Parathyroid adenoma (tissue), 2 donors: Measurements from ENCODE around the gene LRCOL1.

Experiments used
- H2AFZ ChIP-seq: fragments of 300-600 bp; sonication (generic); one replicate; pipeline ENCODE4 v1.7.0; 2017; ENCODE audit warnings: antibody characterized with exemption, mild to moderate bottlenecking
- H3K27ac ChIP-seq: fragments of 300-600 bp; sonication (generic); one replicate; pipeline ENCODE4 v1.7.0; 2017
- H3K27me3 ChIP-seq: fragments of 300-600 bp; sonication (generic); one replicate; pipeline ENCODE4 v1.7.0; 2017; ENCODE audit warnings: low read length; ENCODE audit not compliant: control insufficient read depth, insufficient read depth
- H3K36me3 ChIP-seq: fragments of 300-600 bp; sonication (generic); one replicate; pipeline ENCODE4 v1.7.0; 2017; ENCODE audit warnings: low read length; ENCODE audit not compliant: control insufficient read depth, insufficient read depth
- H3K4me1 ChIP-seq: fragments of 300-600 bp; sonication (generic); one replicate; pipeline ENCODE4 v1.7.0; 2017; ENCODE audit warnings: control low read depth
- H3K4me2 ChIP-seq: fragments of 300-600 bp; sonication (generic); one replicate; pipeline ENCODE4 v1.7.0; 2017; ENCODE audit warnings: low read length
- H3K4me3 ChIP-seq: fragments of 300-600 bp; sonication (generic); one replicate; pipeline ENCODE4 v1.7.0; 2017; ENCODE audit warnings: low read depth, low read length
- H3K79me2 ChIP-seq: fragments of 300-600 bp; sonication (generic); one replicate; pipeline ENCODE4 v1.7.0; 2017; ENCODE audit warnings: control low read depth
- H3K9ac ChIP-seq: fragments of 300-600 bp; sonication (generic); one replicate; pipeline ENCODE4 v1.7.0; 2017; ENCODE audit warnings: mild to moderate bottlenecking
- H3K9me3 ChIP-seq: fragments of 300-600 bp; sonication (generic); one replicate; pipeline ENCODE4 v1.7.0; 2017; ENCODE audit warnings: low read length; ENCODE audit not compliant: control insufficient read depth
- TF ChIP-seq, protein P1 (sequence below): fragments of 300-600 bp; sonication (generic); IDR thresholded peaks from one replicate; pipeline ENCODE4 v1.7.0; 2017; ENCODE audit warnings: antibody characterized with exemption, mild to moderate bottlenecking
- donor health status: primary hyperparathyroidism.

LRCOL1 gene

GRCh38 chr12:132566516-132567131, 43.8 kb downstream of the LRCOL1 start:
- Histone ChIP-seq H2AFZ (no peak overlapping the region), H3K4me1 (no peaks in the 10 kb centered on the region), H3K79me2 (no peaks in the 10 kb centered on the region), H3K9ac (no peak overlapping the region), H3K9me3 (no peaks in the 10 kb centered on the region), H3K27ac (no peak overlapping the region), H3K4me2 (no peak overlapping the region), H3K36me3 (no peaks in the 10 kb centered on the region), H3K4me3 (no peak overlapping the region), H3K27me3 (no peaks in the 10 kb centered on the region)
- TF ChIP-seq, protein P1, sequence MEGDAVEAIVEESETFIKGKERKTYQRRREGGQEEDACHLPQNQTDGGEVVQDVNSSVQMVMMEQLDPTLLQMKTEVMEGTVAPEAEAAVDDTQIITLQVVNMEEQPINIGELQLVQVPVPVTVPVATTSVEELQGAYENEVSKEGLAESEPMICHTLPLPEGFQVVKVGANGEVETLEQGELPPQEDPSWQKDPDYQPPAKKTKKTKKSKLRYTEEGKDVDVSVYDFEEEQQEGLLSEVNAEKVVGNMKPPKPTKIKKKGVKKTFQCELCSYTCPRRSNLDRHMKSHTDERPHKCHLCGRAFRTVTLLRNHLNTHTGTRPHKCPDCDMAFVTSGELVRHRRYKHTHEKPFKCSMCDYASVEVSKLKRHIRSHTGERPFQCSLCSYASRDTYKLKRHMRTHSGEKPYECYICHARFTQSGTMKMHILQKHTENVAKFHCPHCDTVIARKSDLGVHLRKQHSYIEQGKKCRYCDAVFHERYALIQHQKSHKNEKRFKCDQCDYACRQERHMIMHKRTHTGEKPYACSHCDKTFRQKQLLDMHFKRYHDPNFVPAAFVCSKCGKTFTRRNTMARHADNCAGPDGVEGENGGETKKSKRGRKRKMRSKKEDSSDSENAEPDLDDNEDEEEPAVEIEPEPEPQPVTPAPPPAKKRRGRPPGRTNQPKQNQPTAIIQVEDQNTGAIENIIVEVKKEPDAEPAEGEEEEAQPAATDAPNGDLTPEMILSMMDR: no peak

- H3K27me3 ChIP-seq: no peaks in the 10 kb centered on the region
- H2AFZ ChIP-seq: no peak overlapping the region
- no peak overlapping the region for H3K4me2 ChIP-seq
- no peaks in the 10 kb centered on the region for H3K9me3 ChIP-seq
- H3K9ac ChIP-seq: no peak overlapping the region
- H3K4me1 ChIP-seq: no peaks in the 10 kb centered on the region
- H3K4me3 ChIP-seq: no peak overlapping the region
- TF ChIP-seq, protein P1: no peak
- H3K27ac ChIP-seq: no peak overlapping the region
- H3K79me2 ChIP-seq: no peaks in the 10 kb centered on the region
- no peaks in the 10 kb centered on the region for H3K36me3 ChIP-seq
Observed at GRCh38 chr12:132565365-132565764, 45.0 kb downstream of the LRCOL1 start.

DNA sequence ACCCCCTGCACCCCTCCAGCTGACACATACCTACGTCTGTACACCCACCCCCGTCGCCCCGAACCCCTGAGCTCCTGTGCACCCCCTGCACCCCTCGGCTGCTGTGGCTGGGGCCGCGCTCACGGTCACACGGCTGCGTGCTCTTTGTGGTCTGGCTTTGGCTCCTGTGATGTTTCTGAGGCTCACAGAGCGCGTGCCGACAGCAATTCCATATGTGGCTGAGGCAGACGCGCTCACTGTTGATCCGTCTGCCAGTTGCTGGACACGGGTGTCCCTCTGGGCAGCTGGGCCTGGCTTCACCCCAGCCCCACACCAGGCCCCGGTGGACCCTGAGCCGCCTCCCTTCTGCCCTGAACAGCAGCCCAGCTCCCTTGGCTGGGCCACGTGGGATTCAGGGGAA, 46.5 kb downstream of the LRCOL1 start:
- H3K27ac ChIP-seq: no peak overlapping the region
- no peak overlapping the region for H3K4me3 ChIP-seq
- no peaks in the 10 kb centered on the region for H3K27me3 ChIP-seq
- no peak overlapping the region for H3K4me2 ChIP-seq
- no peaks in the 10 kb centered on the region for H3K79me2 ChIP-seq
- H2AFZ ChIP-seq: no peak overlapping the region
- H3K9ac ChIP-seq: no peak overlapping the region
- no peaks in the 10 kb centered on the region for H3K36me3 ChIP-seq
- H3K4me1 ChIP-seq: no peaks in the 10 kb centered on the region
- TF ChIP-seq, protein P1: no peak
- no peaks in the 10 kb centered on the region for H3K9me3 ChIP-seq

GRCh38 chr12:132562489-132563021, 47.8 kb downstream of the LRCOL1 start:
- H3K79me2 ChIP-seq: no peaks in the 10 kb centered on the region
- H3K9ac ChIP-seq: no peak overlapping the region
- H3K4me3 ChIP-seq: no peak overlapping the region
- H3K36me3 ChIP-seq: no peaks in the 10 kb centered on the region
- TF ChIP-seq, protein P1: no peak
- H2AFZ ChIP-seq: no peak overlapping the region
- no peaks in the 10 kb centered on the region for H3K9me3 ChIP-seq
- no peak overlapping the region for H3K4me2 ChIP-seq
- no peak overlapping the region for H3K27ac ChIP-seq
- no peaks in the 10 kb centered on the region for H3K4me1 ChIP-seq
- no peaks in the 10 kb centered on the region for H3K27me3 ChIP-seq
